ENCODE data around the gene CORO2A. TPM values are rescaled to one million over a fixed set of nuclear protein-coding genes. Genes with fewer than 3 reads are reported as not detected.

The CORO2A gene
- total and polyA plus RNA-seq, 2 of the 4 experiments (the other 2 are of a cell fraction): 1.9 to 2.2 TPM

- peak; percentile 95 for TF ChIP-seq CEBPB (IDR thresholded peaks at IDR 0.05; ENCODE audit: low read depth, low read length)
- TF ChIP-seq FOS (IDR thresholded peaks at IDR 0.05; ENCODE audit: low read depth, low read length): no peak
- Histone ChIP-seq H3K14ac (replicated peaks; ENCODE audit: low read depth, low read length) (no peak overlapping the region), H4K20me1 (ENCODE audit: insufficient read depth, low read length) (peaks cover 9% of the 10 kb centered on the region; the same call in 1 of the 2 replicates), H3K27ac (ENCODE audit: insufficient read depth, low read length) (peak overlapping the region; percentile 73; the same call in 1 of the 2 replicates), H4K5ac (ENCODE audit: low read depth, low read length) (no peak overlapping the region), H2AFZ (replicated peaks; ENCODE audit: low read length, poor library complexity) (no peak overlapping the region), H4K91ac (ENCODE audit: insufficient read depth, low read depth, low read length) (no peak overlapping the region), H3K9ac (ENCODE audit: low read depth, low read length) (no peak overlapping the region), H2BK15ac (ENCODE audit: low read depth, low read length) (no peak overlapping the region), H3K9me1 (ENCODE audit: insufficient read depth, low read length) (peaks cover 11% of the 10 kb centered on the region), H3K4me1 (ENCODE audit: control insufficient read depth, insufficient read depth, low read length) (peaks cover 18% of the 10 kb centered on the region), H3K18ac (ENCODE audit: low read depth, low read length) (no peak overlapping the region), H3K56ac (ENCODE audit: extremely low read depth, insufficient read depth, low read length) (no peak overlapping the region), H3K23ac (ENCODE audit: low read depth, low read length) (no peak overlapping the region), H2BK120ac (ENCODE audit: low read depth, low read length) (no peak overlapping the region), H3K4me3 (ENCODE audit: insufficient read depth, low read depth, low read length) (no peak overlapping the region), H3K9me3 (ENCODE audit: control insufficient read depth, insufficient read depth, low read length) (no peaks in the 10 kb centered on the region), H4K8ac (ENCODE audit: low read depth in 2 of 2, low read length in 2 of 2) (no peak overlapping the region), H2AK5ac (ENCODE audit: low read depth, low read length) (no peak overlapping the region), H3K27me3 (ENCODE audit: control insufficient read depth, insufficient read depth, low read length) (no peaks in the 10 kb centered on the region), H3K4me2 (ENCODE audit: low read depth, low read length) (no peak overlapping the region), H2BK20ac (ENCODE audit: low read depth, low read length) (no peak overlapping the region), H3K4ac (ENCODE audit: low read depth, low read length) (no peak overlapping the region), H2BK5ac (ENCODE audit: low read depth, low read length, poor library complexity, severe bottlenecking) (peak overlapping the region; percentile 81), H3K36me3 (ENCODE audit: control insufficient read depth, insufficient read depth, low read length) (peaks cover 33% of the 10 kb centered on the region), H3K79me1 (ENCODE audit: low read depth in 1 of 2, low read length in 2 of 2) (peaks cover 20 to 44% of the 10 kb centered on the region in 2 experiments), H2AK9ac (replicated peaks; ENCODE audit: low read depth, low read length, poor library complexity) (no peak overlapping the region)
- no CpG with 5 or more reads among the region's 1 CpG for WGBS, 2 experiments (ENCODE audit: extremely low coverage in 2 of 2, insufficient read length in 1 of 2)
- peak; percentile 33 for ATAC-seq (ENCODE audit: low read depth)
- POLR2A ChIA-PET (ENCODE audit: unreplicated experiment): interaction anchor here (0.6 kb wide), 1 partner anchor 110 kb away, joined by 3 read pairs; no protein-coding TSS in a partner anchor
- dilution Hi-C loops (cut with HindIII; ENCODE audit: low sequenced_read_pairs, unreplicated experiment): no loop called here
- intact Hi-C loops (cut with micrococcal nuclease): no loop called here
- in situ Hi-C loops (cut with MboI; ENCODE audit: low sequenced_read_pairs): no loop called here
- peak; percentile 52 for DNase-seq
- CTCF ChIA-PET: no interaction called here
- no TSS peak for BruUV-seq (replicated peaks)
Measured at GRCh38 chr9:98080326-98080725, 112.1 kb downstream of the CORO2A start.

Measured in IMR-90 (cell line).